ENCODE results near the gene KLHL36.
"Not testable (repeated sequence)": the region's sequence is repeated elsewhere in the genome, so short reads cannot be mapped to it uniquely, and the experiment has no call there.

The KLHL36 gene

GRCh38 chr16:84616515-84616914 lies 31.8 kb upstream of the KLHL36 start:
- DNase-seq (ENCODE audit: low read depth), result no peak

- no peak for DNase-seq (ENCODE audit: low read depth)
Observed at GRCh38 chr16:84617041-84617790, 31.1 kb upstream of the KLHL36 start.

- peak; percentile 95 for DNase-seq (ENCODE audit: low read depth)
Observed at GRCh38 chr16:84617791-84618580, 30.3 kb upstream of the KLHL36 start, which contains the start of gene COTL1. Gene COTL1 (minus strand): TSS chr16:84618078. CDS start chr16:84617914, 164 bp downstream.

- DNase-seq (ENCODE audit: low read depth), result no peak
Observed at GRCh38 chr16:84618581-84619460, 29.5 kb upstream of the KLHL36 start.

- DNase-seq (ENCODE audit: low read depth), result not testable (repeated sequence)
Observed at GRCh38 chr16:84620913-84621312, 27.4 kb upstream of the KLHL36 start.

- DNase-seq (ENCODE audit: low read depth), result no peak
Observed at GRCh38 chr16:84625556-84625955, 22.8 kb upstream of the KLHL36 start.

- no peak for DNase-seq (ENCODE audit: low read depth)
Observed at GRCh38 chr16:84628226-84628731, 20.0 kb upstream of the KLHL36 start.

- no peak for DNase-seq (ENCODE audit: low read depth)
Observed at GRCh38 chr16:84629580-84629979, 18.7 kb upstream of the KLHL36 start.

- no peak for DNase-seq (ENCODE audit: low read depth)
Observed at GRCh38 chr16:84630009-84630408, 18.3 kb upstream of the KLHL36 start.

- DNase-seq (ENCODE audit: low read depth), result no peak
Observed at GRCh38 chr16:84630446-84631152, 17.7 kb upstream of the KLHL36 start.

GRCh38 chr16:84631153-84631466 lies 17.2 kb upstream of the KLHL36 start:
- DNase-seq (ENCODE audit: low read depth), result no peak

GRCh38 chr16:84631886-84632285 lies 16.4 kb upstream of the KLHL36 start:
- DNase-seq (ENCODE audit: low read depth), result no peak

- DNase-seq (ENCODE audit: low read depth), result not testable (repeated sequence)
Observed at GRCh38 chr16:84632862-84633261, 15.4 kb upstream of the KLHL36 start.

- no peak for DNase-seq (ENCODE audit: low read depth)
Observed at GRCh38 chr16:84633622-84634021, 14.7 kb upstream of the KLHL36 start.

- no peak for DNase-seq (ENCODE audit: low read depth)
Observed at GRCh38 chr16:84635702-84636101, 12.6 kb upstream of the KLHL36 start.

- no peak for DNase-seq (ENCODE audit: low read depth)
Observed at GRCh38 chr16:84637709-84638108, 10.6 kb upstream of the KLHL36 start.

- DNase-seq (ENCODE audit: low read depth), result no peak
Observed at GRCh38 chr16:84638231-84638806, 10.0 kb upstream of the KLHL36 start.

GRCh38 chr16:84640145-84640544 lies 8.2 kb upstream of the KLHL36 start:
- no peak for DNase-seq (ENCODE audit: low read depth)

- no peak for DNase-seq (ENCODE audit: low read depth)
Observed at GRCh38 chr16:84641643-84642358, 6.5 kb upstream of the KLHL36 start.

GRCh38 chr16:84643180-84643583 lies 5.1 kb upstream of the KLHL36 start:
- no peak for DNase-seq (ENCODE audit: low read depth)

- DNase-seq (ENCODE audit: low read depth), result no peak
Observed at GRCh38 chr16:84643674-84644073, 4.6 kb upstream of the KLHL36 start.
